ENCODE results near the gene PATE2. TPM values are rescaled to one million over a fixed set of nuclear protein-coding genes. Genes with fewer than 3 reads are reported as not detected.

The PATE2 gene
- total RNA-seq, result 0.32 TPM in 1 of 2 replicates, not detected in the other

DNA sequence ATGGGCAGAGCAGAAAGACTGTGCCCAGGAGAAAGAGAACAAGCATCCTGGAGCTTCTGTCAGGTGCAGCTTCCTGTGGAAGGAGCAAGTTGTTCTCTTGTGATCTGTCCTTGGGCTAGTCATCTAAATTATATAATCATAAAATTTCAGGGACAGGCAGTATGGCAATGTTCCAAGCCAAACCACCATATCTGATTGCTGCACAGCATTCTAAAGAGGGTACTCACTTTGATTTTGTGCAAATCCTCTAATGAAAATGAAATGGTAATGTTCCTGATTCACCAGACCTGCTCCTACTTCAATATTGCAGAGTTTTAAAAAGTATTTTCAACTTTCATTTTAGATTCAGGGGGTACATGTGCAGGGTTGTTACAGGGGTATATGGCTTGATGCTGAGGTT lies at the start of gene PATE2:
TSS of gene PATE2 (minus strand) at position 101 of the 400 bp plus-strand sequence. CDS start at position 46, 55 bp downstream.
- TF ChIP-seq, protein P1, sequence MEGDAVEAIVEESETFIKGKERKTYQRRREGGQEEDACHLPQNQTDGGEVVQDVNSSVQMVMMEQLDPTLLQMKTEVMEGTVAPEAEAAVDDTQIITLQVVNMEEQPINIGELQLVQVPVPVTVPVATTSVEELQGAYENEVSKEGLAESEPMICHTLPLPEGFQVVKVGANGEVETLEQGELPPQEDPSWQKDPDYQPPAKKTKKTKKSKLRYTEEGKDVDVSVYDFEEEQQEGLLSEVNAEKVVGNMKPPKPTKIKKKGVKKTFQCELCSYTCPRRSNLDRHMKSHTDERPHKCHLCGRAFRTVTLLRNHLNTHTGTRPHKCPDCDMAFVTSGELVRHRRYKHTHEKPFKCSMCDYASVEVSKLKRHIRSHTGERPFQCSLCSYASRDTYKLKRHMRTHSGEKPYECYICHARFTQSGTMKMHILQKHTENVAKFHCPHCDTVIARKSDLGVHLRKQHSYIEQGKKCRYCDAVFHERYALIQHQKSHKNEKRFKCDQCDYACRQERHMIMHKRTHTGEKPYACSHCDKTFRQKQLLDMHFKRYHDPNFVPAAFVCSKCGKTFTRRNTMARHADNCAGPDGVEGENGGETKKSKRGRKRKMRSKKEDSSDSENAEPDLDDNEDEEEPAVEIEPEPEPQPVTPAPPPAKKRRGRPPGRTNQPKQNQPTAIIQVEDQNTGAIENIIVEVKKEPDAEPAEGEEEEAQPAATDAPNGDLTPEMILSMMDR (IDR thresholded peaks at IDR 0.05; ENCODE audit: insufficient read depth, low read depth, low read length), result no peak
- DNase-seq (ENCODE audit: low read depth), result no peak
- H3K4me3 ChIP-seq (ENCODE audit: low read depth, low read length), result no peak within 1 kb of the TSS

DNA sequence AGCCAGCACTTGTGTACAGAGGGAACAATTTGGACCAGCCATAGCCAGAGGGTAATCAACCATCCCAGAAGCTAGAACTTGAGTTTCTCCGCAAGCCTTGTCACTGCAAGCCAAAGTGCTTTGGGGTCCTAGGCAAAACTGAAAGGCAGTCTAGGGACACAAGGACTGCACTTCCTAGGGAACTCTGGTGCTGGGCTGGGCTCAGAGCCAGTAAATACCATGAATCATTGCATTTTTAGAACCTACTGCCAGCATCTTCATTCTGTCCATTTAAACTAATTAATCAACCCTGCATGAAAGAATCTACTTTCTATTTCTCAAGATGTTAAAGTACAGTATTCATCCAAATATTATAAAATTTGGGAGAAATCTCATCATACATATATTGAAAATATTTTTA lies 29.3 kb upstream of the PATE2 start:
- no peak overlapping the region for H3K4me3 ChIP-seq (ENCODE audit: low read depth, low read length)
- DNase-seq (ENCODE audit: low read depth), result no peak
- TF ChIP-seq, protein P1 (IDR thresholded peaks at IDR 0.05; ENCODE audit: insufficient read depth, low read depth, low read length), result no peak

DNA sequence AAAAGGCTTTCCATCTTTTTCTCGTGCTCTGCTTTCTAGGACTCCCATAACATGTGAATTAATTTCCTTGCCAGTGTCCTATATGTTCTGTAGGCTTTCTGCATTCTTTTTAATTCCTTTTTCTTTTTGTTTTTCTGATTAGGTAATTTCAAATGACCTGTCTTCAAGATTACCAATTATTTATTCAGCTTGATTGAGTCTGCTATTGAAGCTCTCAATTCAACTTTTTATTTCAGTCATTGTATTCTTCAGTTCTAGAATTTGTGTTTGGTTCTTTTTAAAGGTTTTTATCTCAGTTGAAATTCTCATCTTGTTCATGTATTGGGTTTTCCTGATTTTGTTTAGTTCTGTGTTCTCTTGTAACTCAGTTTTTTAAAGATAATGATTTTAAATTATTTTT lies 23.8 kb upstream of the PATE2 start:
- no peak for DNase-seq (ENCODE audit: low read depth)
- no peak overlapping the region for H3K4me3 ChIP-seq (ENCODE audit: low read depth, low read length)
- TF ChIP-seq, protein P1 (IDR thresholded peaks at IDR 0.05; ENCODE audit: insufficient read depth, low read depth, low read length), result no peak

DNA sequence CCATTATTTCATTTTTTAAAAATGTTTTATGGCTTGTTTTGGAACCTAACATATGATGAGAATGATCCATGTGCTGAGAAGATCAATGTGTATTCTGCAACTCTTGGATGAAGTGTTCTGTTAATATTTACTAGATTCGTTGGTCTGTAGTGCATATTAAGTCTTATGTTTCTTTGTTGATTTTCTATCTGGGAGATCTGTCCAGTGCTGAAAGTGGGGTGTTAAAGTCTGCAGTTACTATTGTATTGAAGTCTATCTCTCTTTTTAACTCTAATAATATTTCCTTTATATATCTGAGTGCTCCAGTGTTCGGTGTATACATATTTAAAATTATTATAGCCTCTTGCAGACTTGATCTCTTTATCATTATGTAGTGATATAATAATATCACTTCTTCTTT lies 21.2 kb upstream of the PATE2 start:
- TF ChIP-seq, protein P1 (IDR thresholded peaks at IDR 0.05; ENCODE audit: insufficient read depth, low read depth, low read length), result no peak
- H3K4me3 ChIP-seq (ENCODE audit: low read depth, low read length), result no peak overlapping the region
- DNase-seq (ENCODE audit: low read depth), result no peak

DNA sequence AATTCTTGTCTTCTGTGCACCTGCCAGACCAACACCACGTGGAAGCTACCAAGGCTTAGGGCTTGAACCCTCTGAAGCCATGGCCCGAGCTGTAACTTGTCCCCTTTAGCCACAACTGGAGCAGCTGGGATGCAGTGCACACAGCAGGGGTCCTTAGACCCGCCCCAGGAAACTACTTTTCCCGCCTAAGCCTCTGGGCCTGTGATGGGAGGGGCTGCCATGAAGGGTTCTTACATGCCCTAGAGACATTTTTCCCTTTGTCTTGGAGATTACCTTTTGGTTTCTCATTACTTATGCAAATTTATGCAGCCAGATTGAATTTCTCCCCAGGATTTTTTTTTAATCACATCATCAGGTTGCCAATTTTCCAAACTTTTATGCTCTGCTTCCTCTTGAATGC lies 19.0 kb upstream of the PATE2 start:
- DNase-seq (ENCODE audit: low read depth), result no peak
- H3K4me3 ChIP-seq (ENCODE audit: low read depth, low read length), result no peak overlapping the region
- TF ChIP-seq, protein P1 (IDR thresholded peaks at IDR 0.05; ENCODE audit: insufficient read depth, low read depth, low read length), result no peak

DNA sequence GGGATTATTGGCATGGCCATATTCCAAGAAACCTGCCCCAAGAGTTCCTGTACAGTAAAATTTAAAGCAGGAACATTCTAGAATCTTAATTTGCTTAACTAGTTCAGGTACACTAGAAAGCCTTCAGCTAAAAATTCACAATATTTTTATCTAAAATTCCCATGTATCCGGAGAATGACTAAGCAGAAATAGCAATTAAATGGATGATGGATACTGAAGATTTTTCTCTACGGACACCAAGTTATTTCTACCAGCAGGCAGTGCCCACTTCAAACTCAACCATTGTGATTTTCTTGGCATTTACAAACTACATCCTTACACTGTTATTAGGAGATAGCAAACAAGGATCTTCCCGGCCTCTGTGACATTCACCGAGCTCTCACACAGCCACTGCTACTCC lies 12.2 kb upstream of the PATE2 start:
- no peak overlapping the region for H3K4me3 ChIP-seq (ENCODE audit: low read depth, low read length)
- DNase-seq (ENCODE audit: low read depth), result no peak
- TF ChIP-seq, protein P1 (IDR thresholded peaks at IDR 0.05; ENCODE audit: insufficient read depth, low read depth, low read length), result no peak

DNA sequence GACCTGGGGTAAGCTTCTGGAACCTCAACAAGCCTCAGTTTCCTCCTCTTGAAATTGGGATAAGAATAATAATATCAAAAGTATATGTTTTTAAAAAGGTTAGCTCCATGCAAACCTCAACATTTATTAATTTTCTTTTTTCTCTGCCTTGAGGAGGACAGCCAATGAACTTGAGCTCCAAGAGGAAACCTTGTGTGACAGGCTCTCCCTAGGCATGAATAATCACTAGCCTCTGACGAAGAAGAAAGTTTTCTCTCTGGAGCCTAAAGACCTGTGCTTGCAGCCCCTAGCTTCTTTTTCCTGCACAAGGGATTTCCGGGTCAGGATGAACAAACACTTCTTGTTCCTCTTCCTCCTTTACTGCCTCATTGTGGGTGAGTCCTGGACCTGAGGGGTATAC lies 9.2 kb upstream of the PATE2 start, which contains the start of gene PATE3:
TSS of gene PATE3 (plus strand) at position 301 of the 400 bp plus-strand sequence. CDS start at position 326, 25 bp downstream.
- no peak within 1 kb of the TSS for H3K4me3 ChIP-seq (ENCODE audit: low read depth, low read length)
- DNase-seq (ENCODE audit: low read depth), result no peak
- TF ChIP-seq, protein P1 (IDR thresholded peaks at IDR 0.05; ENCODE audit: insufficient read depth, low read depth, low read length), result no peak

All from fibroblast of villous mesenchyme (primary cell).